A549 (cell line): ENCODE data around the gene EXOSC5. TPM values are rescaled to one million over a fixed set of nuclear protein-coding genes. Genes with fewer than 3 reads are reported as not detected.

Source experiments
- ATAC-seq, 2 experiments: fragments of 200-7000 bp in 1 of 2; fragments of >200 bp in 1 of 2; cut with Nextera tagmentation in 1 of 2; cut with Tn5 transposase in 1 of 2; 3 replicates each; pipeline versions ENCODE4 v1.8.0 to v1.9.1; 2018 to 2020; ENCODE audit warnings: mild to moderate bottlenecking in 1 of 2, moderate library complexity in 1 of 2
- CTCF ChIA-PET: fragments of 300-600 bp; sonication (Branson Sonifier 250); formaldehyde crosslinking; extraction: SDS; loops from one replicate; lab custom pipeline; 2021; ENCODE audit warnings: antibody characterized with exemption, inconsistent platforms; lab: Yijun Ruan, JAX
- POLR2A ChIA-PET: fragments of 350-600 bp; formaldehyde crosslinking; extraction: SDS; loops from one replicate; lab custom pipeline; 2021; ENCODE audit warnings: antibody characterized with exemption, inconsistent platforms; lab: Yijun Ruan, JAX
- DNase-seq, 2 experiments: peaks; one replicate each; pipeline versions ENCODE4 v3.0.0 to v3.0.0-alpha.2; 2011 to 2016; ENCODE audit warnings: low read depth in 1 of 2, low spot score in 1 of 2
- FAIRE-seq: peaks from 2 replicates; lab custom pipeline; 2011; peaks lifted over from hg19 to GRCh38; lab: Jason Lieb, UNC
- H3K27ac ChIP-seq, 2 experiments: fragments of >200 bp; sonication (Bioruptor Twin); formaldehyde crosslinking; 3 replicates each; pipeline ENCODE4 v1.5.1; 2016 to 2017
- H3K4me1 ChIP-seq: fragments of >200 bp; sonication (Bioruptor Twin); formaldehyde crosslinking; 3 replicates; pipeline ENCODE4 v1.6.1; 2016
- H3K4me2 ChIP-seq: fragments of >200 bp; sonication (Bioruptor Twin); formaldehyde crosslinking; 3 replicates; pipeline ENCODE4 v1.6.1; 2016
- H3K4me3 ChIP-seq: fragments of >200 bp; sonication (Bioruptor Twin); formaldehyde crosslinking; 3 replicates; pipeline ENCODE4 v1.5.1; 2016
- H3K9me3 ChIP-seq: fragments of >200 bp; sonication (Bioruptor Twin); formaldehyde crosslinking; 3 replicates; pipeline ENCODE4 v1.6.1; 2016
- CBX2 ChIP-seq: fragments of 200-600 bp; sonication (generic); IDR thresholded peaks from 2 replicates; pipeline ENCODE4 v1.6.1; 2016; ENCODE audit warnings: low read depth, mild to moderate bottlenecking, borderline replicate concordance
- CBX8 ChIP-seq: fragments of 200-600 bp; sonication (generic); IDR thresholded peaks from 2 replicates; pipeline ENCODE4 v1.6.1; 2016
- CHD2 ChIP-seq: fragments of 150-350 bp; IDR thresholded peaks from 2 replicates; pipeline ENCODE4 v1.6.1; 2014; ENCODE audit warnings: low read length; ENCODE audit not compliant: partially characterized antibody
- ESRRA ChIP-seq: fragments of 150-350 bp; IDR thresholded peaks from 2 replicates; pipeline ENCODE4 v1.6.1; 2014; ENCODE audit warnings: mild to moderate bottlenecking, low read length, borderline replicate concordance
- HOXA7 ChIP-seq: fragments of 250-450 bp; sonication (Bioruptor Pico); IDR thresholded peaks from 2 replicates; pipeline ENCODE4 v1.5.0; 2020; ENCODE audit warnings: mild to moderate bottlenecking, moderate library complexity
- MAZ ChIP-seq: fragments of 150-350 bp; IDR thresholded peaks from 2 replicates; pipeline ENCODE4 v1.6.1; 2014; ENCODE audit warnings: antibody characterized with exemption, low read depth, low read length, borderline replicate concordance
- NR3C1 ChIP-seq: fragments of >200 bp; sonication (Bioruptor Twin); formaldehyde crosslinking; IDR thresholded peaks from 3 replicates; pipeline ENCODE4 v1.6.1; 2017
- POLR2AphosphoS2 ChIP-seq: conservative IDR thresholded peaks from 2 replicates; pipeline ENCODE4 v1.6.1; 2012; ENCODE audit warnings: low read length, improper control_type of control experiment, inconsistent platforms
- RAD21 ChIP-seq, 2 experiments: fragments of >200 bp in 1 of 2; sonication (Bioruptor Twin) in 1 of 2; formaldehyde crosslinking in 1 of 2; IDR thresholded peaks in 1 of 2; conservative IDR thresholded peaks in 1 of 2; 2 replicates in 1 of 2; 3 replicates in 1 of 2; pipeline ENCODE4 v1.6.1; 2012 to 2018; ENCODE audit warnings: inconsistent platforms in 1 of 2
- RCOR1 ChIP-seq: fragments of 150-350 bp; IDR thresholded peaks from 2 replicates; pipeline ENCODE4 v1.6.1; 2014; ENCODE audit warnings: antibody characterized with exemption, low read length, low read depth
- SMC3 ChIP-seq: fragments of >200 bp; sonication (Bioruptor Twin); formaldehyde crosslinking; IDR thresholded peaks from 3 replicates; pipeline ENCODE4 v1.6.1; 2018; ENCODE audit warnings: inconsistent platforms
- TFCP2L1 ChIP-seq: fragments of 250-450 bp; sonication (Bioruptor Pico); IDR thresholded peaks from 2 replicates; pipeline ENCODE4 v1.5.0; 2021; ENCODE audit warnings: mild to moderate bottlenecking
- ZC3H11A ChIP-seq: fragments of 450-650 bp; IDR thresholded peaks from 2 replicates; pipeline ENCODE4 v1.6.1; 2014; ENCODE audit warnings: antibody characterized with exemption, mild to moderate bottlenecking
- ZFP36 ChIP-seq: fragments of 450-650 bp; IDR thresholded peaks from 2 replicates; pipeline ENCODE4 v1.6.1; 2014; ENCODE audit warnings: borderline replicate concordance; ENCODE audit not compliant: partially characterized antibody
- WGBS: methylation state at CpG from one replicate; pipeline ENCODE4 v1.1.6; 2017; ENCODE audit errors: missing lambda C conversion rate; 5-methylcytosine and 5-hydroxymethylcytosine counted together
- polyA plus RNA-seq, 4 experiments: library from polyadenylated mRNA; depleted of rRNA in 3 of 4; stranded (reverse); fragments of >200 nt; fragmentation: RNase III in 1 of 4; extraction: RNeasy Plus Mini Kit Qiagen cat#74134 plus additional on column Dnase treatment in 1 of 4; gene quantifications; 2 replicates in 3 of 4; 3 replicates in 1 of 4; pipeline ENCODE4 v1.2.3, GENCODE V29; 2011 to 2017
- TF ChIP-seq, protein P1 (sequence below): fragments of 150-350 bp; IDR thresholded peaks from 2 replicates; pipeline ENCODE4 v1.6.1; 2014; ENCODE audit warnings: low read depth, mild to moderate bottlenecking, low read length
- TF ChIP-seq, protein P2 (sequence below): fragments of >200 bp; sonication (Bioruptor Twin); formaldehyde crosslinking; IDR thresholded peaks from 3 replicates; pipeline ENCODE4 v1.6.1; 2016
- TF ChIP-seq, protein P3 (sequence below): fragments of >200 bp; sonication (Bioruptor Twin); formaldehyde crosslinking; IDR thresholded peaks from 2 replicates; pipeline ENCODE4 v1.6.1; 2016
- TF ChIP-seq, protein P4 (sequence below): fragments of >200 bp; sonication (Bioruptor Twin); formaldehyde crosslinking; IDR thresholded peaks from 3 replicates; pipeline ENCODE4 v1.5.1; 2016

Gene EXOSC5
- polyA plus RNA-seq, 2 of the 4 experiments (the other 2 are of a cell fraction): 63.7 to 109 TPM

DNA sequence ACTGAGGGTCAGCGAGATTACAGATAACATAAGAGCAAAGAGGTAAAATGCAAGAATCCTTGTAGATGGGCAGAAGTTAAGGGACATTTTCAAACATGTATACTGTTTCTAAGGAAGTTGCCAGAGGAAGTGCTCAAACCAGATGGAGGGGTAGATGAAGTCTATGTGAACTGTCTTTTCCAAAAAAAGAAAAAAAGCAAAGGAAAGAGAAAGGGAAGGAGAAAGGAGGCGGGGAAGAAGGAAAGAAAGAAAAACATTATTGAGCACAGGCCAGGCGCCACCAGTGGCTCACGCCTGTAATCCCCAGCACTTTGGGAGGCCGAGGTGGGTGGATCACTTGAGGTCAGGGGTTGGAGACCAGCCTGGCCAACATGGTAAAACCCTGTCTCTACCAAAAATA is 37.3 kb upstream of the EXOSC5 start:
- ATAC-seq (no peak), FAIRE-seq (peak; percentile 54), DNase-seq (no peak)
- Histone ChIP-seq H3K4me1 (peaks cover 10% of the 10 kb centered on the region; the same call in 2 of the 3 replicates), H3K4me2 (no peak overlapping the region), H3K9me3 (no peaks in the 10 kb centered on the region), H3K4me3 (no peak overlapping the region), H3K27ac (no peak overlapping the region)
- WGBS: 88% methylated on average over 5 of the region's 5 CpGs
- TF ChIP-seq MAZ: no peak
- TF ChIP-seq CBX8: no peak
- TF ChIP-seq CBX2: no peak
- no peak for TF ChIP-seq ZC3H11A
- TF ChIP-seq CHD2: no peak
- TF ChIP-seq, protein P1, sequence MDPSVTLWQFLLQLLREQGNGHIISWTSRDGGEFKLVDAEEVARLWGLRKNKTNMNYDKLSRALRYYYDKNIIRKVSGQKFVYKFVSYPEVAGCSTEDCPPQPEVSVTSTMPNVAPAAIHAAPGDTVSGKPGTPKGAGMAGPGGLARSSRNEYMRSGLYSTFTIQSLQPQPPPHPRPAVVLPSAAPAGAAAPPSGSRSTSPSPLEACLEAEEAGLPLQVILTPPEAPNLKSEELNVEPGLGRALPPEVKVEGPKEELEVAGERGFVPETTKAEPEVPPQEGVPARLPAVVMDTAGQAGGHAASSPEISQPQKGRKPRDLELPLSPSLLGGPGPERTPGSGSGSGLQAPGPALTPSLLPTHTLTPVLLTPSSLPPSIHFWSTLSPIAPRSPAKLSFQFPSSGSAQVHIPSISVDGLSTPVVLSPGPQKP: no peak
- TF ChIP-seq HOXA7 (CRISPR knock-in tag): no peak
- ChIA-PET POLR2A (no interaction called here), CTCF (interaction anchor here (0.6 to 7.3 kb wide), 8 partner anchors 10 to 129 kb away, joined by 3 to 158 read pairs (median 4); no protein-coding TSS in a partner anchor)

DNA sequence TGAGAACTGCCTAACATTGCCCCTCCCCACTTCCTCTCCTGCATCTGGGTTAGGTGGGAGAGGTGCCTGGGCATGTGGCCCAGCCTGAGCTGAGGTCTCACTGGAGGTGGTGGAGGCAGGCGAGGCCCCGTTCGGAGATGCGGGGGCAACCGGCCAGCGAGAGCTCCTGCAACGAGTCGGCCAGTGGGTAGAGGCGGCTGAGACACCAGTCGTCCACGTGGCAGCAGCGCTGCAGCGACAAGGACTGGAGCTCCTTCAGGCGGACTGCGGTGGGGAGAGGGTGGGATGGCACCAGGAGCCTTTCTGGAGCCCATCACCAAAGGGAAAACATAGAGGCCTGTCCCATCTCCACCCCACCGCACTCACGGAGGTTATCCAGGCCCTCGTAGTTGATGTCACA is 36.0 kb upstream of the EXOSC5 start:
- Histone ChIP-seq H3K9me3 (no peaks in the 10 kb centered on the region), H3K27ac (no peak overlapping the region; a peak in 1 of 6 replicates), H3K4me1 (peaks cover under 1% of the 10 kb centered on the region; the same call in 2 of the 3 replicates), H3K4me3 (no peak overlapping the region), H3K4me2 (no peak overlapping the region)
- ChIA-PET POLR2A (no interaction called here), CTCF (interaction anchor here (0.7 to 8.1 kb wide), 9 partner anchors 9 to 1493 kb away, joined by 3 to 57 read pairs (median 5); no protein-coding TSS in a partner anchor)
- DNase-seq (no peak), ATAC-seq (no peak), FAIRE-seq (no peak)
- TF ChIP-seq ZFP36 (no peak), TFCP2L1 (no peak), NR3C1 (no peak), ESRRA (no peak), RCOR1 (no peak), HOXA7 (CRISPR knock-in tag) (no peak)
- TF ChIP-seq, protein P2, sequence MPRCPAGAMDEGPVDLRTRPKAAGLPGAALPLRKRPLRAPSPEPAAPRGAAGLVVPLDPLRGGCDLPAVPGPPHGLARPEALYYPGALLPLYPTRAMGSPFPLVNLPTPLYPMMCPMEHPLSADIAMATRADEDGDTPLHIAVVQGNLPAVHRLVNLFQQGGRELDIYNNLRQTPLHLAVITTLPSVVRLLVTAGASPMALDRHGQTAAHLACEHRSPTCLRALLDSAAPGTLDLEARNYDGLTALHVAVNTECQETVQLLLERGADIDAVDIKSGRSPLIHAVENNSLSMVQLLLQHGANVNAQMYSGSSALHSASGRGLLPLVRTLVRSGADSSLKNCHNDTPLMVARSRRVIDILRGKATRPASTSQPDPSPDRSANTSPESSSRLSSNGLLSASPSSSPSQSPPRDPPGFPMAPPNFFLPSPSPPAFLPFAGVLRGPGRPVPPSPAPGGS: no peak
- TF ChIP-seq, protein P3, sequence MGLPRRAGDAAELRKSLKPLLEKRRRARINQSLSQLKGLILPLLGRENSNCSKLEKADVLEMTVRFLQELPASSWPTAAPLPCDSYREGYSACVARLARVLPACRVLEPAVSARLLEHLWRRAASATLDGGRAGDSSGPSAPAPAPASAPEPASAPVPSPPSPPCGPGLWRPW: no peak
- 94% methylated on average over 18 of the region's 18 CpGs for WGBS

DNA sequence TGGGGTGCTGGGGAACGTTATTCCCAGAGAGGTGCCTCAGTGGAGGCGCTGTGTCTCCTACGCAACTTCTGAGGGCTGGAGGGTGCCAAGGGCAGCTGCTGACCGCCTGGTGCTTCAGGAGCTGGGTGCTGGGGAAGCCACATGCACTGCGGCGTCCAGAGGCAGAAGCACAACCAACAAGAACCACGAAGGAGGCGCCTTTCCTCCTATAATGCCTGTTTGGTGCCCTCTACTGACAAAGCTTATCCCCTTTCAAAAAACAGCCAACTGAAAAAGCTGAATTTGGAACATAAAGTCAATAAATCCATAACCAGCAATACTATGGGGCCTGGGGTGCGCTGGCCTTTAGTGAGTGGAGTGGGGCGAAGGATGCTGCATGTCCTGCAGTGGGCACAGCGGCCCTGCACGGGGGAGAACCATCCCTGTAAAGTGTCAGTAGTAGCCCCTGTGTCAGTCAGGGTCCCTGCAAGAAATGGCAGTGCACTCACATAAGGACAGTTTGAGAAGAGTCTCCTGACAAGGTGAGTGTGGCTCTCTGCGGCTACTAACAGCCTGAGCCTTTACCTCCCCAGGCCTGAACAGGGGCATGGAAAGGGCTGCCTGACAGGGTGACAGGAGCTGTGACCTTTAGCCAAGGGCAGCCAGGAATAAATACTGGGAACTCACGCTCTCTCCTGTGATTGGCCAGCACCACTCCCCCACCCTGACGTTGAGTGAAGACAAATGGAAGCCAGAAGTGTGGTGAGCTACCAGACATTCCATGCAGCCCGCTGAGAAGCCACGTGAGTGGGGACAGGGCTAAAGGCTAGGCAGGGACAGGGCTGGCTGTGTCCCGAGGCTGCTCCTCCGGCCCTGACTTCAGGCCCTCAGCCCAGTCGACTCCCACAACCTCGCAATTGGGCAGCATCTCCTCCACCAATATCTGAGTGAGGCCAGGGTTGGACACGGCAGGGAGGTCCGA is 34.5 kb upstream of the EXOSC5 start:
- Histone ChIP-seq H3K4me2 (no peak overlapping the region), H3K4me3 (no peak overlapping the region), H3K27ac (no peak overlapping the region), H3K4me1 (no peaks in the 10 kb centered on the region), H3K9me3 (no peaks in the 10 kb centered on the region)
- ATAC-seq: peak; percentile 32 to 42; a peak in 5 of 6 replicates
- TF ChIP-seq SMC3: peak; percentile 30; the same call in 2 of the 3 replicates
- TF ChIP-seq RAD21 (conservative IDR thresholded peaks at IDR 0.05 in 1 of 2, IDR thresholded peaks at IDR 0.05 in 1 of 2): peak; percentile 56 to 68
- no peak for TF ChIP-seq POLR2AphosphoS2
- TF ChIP-seq, protein P4, sequence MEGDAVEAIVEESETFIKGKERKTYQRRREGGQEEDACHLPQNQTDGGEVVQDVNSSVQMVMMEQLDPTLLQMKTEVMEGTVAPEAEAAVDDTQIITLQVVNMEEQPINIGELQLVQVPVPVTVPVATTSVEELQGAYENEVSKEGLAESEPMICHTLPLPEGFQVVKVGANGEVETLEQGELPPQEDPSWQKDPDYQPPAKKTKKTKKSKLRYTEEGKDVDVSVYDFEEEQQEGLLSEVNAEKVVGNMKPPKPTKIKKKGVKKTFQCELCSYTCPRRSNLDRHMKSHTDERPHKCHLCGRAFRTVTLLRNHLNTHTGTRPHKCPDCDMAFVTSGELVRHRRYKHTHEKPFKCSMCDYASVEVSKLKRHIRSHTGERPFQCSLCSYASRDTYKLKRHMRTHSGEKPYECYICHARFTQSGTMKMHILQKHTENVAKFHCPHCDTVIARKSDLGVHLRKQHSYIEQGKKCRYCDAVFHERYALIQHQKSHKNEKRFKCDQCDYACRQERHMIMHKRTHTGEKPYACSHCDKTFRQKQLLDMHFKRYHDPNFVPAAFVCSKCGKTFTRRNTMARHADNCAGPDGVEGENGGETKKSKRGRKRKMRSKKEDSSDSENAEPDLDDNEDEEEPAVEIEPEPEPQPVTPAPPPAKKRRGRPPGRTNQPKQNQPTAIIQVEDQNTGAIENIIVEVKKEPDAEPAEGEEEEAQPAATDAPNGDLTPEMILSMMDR: peak; percentile 56
- DNase-seq: peak in 1 of 2 experiments; percentile 58
- CTCF ChIA-PET: interaction anchor here (0.9 to 8.1 kb wide), 17 partner anchors 8 to 305 kb away, joined by 3 to 57 read pairs (median 7); partner anchors contain the start of gene DMAC2
- WGBS: 86% methylated on average over 23 of the region's 23 CpGs
- peak; percentile 74 for FAIRE-seq
- POLR2A ChIA-PET: interaction anchor here (0.6 to 1.9 kb wide), 4 partner anchors 8 to 741 kb away, joined by 4 to 13 read pairs (median 6); partner anchors contain the start of genes B9D2, DMAC2 and NUMBL
